Prostate gland (tissue), 2 donors: ENCODE results near the gene GPR183. TPM values are rescaled to one million over a fixed set of nuclear protein-coding genes. Genes with fewer than 3 reads are reported as not detected.

Experiments
- DNase-seq: peaks from one replicate; pipeline ENCODE4 v3.0.0-alpha.2; 2019; ENCODE audit warnings: low spot score
- H3K27ac ChIP-seq, 2 donors: fragments of 200-600 bp; sonication (generic); 2 replicates each; pipeline ENCODE4 v1.5.1; 2017 to 2019
- H3K27me3 ChIP-seq: fragments of 200-600 bp; sonication (generic); replicated peaks from 2 replicates; pipeline ENCODE4 v1.5.1; 2019; ENCODE audit not compliant: insufficient read depth
- H3K36me3 ChIP-seq, 2 donors: fragments of 200-600 bp; sonication (generic); 1 replicate in 1 of 2; 2 replicates in 1 of 2; pipeline versions ENCODE4 v1.5.1 to v1.8.1; 2017 to 2019
- H3K4me1 ChIP-seq: fragments of 200-600 bp; sonication (generic); replicated peaks from 2 replicates; pipeline ENCODE4 v1.5.1; 2019
- H3K4me3 ChIP-seq, 2 donors: fragments of 200-600 bp; sonication (generic); 2 replicates each; pipeline ENCODE4 v1.5.1; 2017 to 2019
- H3K9me3 ChIP-seq: fragments of 200-600 bp; sonication (generic); 2 replicates; pipeline ENCODE4 v1.5.1; 2017
- POLR2A ChIP-seq: fragments of 450-650 bp; IDR thresholded peaks from one replicate; pipeline ENCODE4 v1.6.1; 2016; ENCODE audit warnings: antibody characterized with exemption, mild to moderate bottlenecking
- POLR2AphosphoS5 ChIP-seq: sonication (generic); formaldehyde crosslinking; IDR thresholded peaks from one replicate; pipeline ENCODE4 v1.6.1; 2017; ENCODE audit warnings: antibody characterized with exemption
- WGBS: methylation state at CpG from one replicate; pipeline ENCODE4 v1.1.5; 2018; 5-methylcytosine and 5-hydroxymethylcytosine counted together
- intact Hi-C: fragments of 100-400 bp; cut with DNase I; formaldehyde crosslinking; loops from one replicate; pipeline ENCODE4 v1.14.2; 2022
- total RNA-seq, 2 donors: library from RNA; depleted of rRNA; stranded (reverse); fragments of >200 nt; gene quantifications; one replicate each; pipeline ENCODE4 v1.1.0, GENCODE V29; 2016
- TF ChIP-seq, protein P1 (sequence below), 4 experiments: fragments of 200-600 bp in 2 of 4; fragments of 450-650 bp in 2 of 4; sonication (generic) in 2 of 4; IDR thresholded peaks; 1 replicate in 3 of 4; 2 replicates in 1 of 4; pipeline ENCODE4 v1.5.1; 2016 to 2019; ENCODE audit warnings: antibody characterized with exemption in 4 of 4, mild to moderate bottlenecking in 2 of 4, moderate library complexity in 2 of 4

The GPR183 gene
- total RNA-seq, 2 donors from 2014 or later: 2.6 to 3.8 TPM

DNA sequence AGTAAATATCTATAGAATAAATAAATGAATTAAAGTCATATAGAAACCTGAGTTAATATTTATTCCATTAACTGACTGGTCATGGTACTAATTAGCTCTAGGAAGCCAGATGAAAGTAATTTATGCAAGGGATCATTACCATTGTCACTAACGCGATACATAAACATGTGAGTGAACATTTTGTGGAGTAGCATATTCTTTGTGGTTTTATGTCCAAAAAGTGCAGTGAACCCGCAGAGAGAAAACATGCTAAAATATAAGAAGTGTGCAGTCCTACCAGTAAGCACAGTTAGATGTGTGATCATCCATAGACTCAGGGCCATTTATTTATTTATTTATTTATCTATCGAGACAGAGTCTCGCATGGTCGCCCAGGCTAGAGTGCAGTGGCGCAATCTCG is 1.6 kb downstream of the GPR183 start:
- 90% methylated on average over 8 of the region's 8 CpGs for WGBS
- Histone ChIP-seq H3K27ac (peak overlapping the region in 1 of 2 donors; percentile 11), H3K4me3 (no peak overlapping the region), H3K36me3 (no peaks in the 10 kb centered on the region), H3K4me1 (no peaks in the 10 kb centered on the region), H3K9me3 (no peaks in the 10 kb centered on the region), H3K27me3 (no peaks in the 10 kb centered on the region)
- TF ChIP-seq POLR2AphosphoS5 (no peak), POLR2A (no peak)
- TF ChIP-seq, protein P1, sequence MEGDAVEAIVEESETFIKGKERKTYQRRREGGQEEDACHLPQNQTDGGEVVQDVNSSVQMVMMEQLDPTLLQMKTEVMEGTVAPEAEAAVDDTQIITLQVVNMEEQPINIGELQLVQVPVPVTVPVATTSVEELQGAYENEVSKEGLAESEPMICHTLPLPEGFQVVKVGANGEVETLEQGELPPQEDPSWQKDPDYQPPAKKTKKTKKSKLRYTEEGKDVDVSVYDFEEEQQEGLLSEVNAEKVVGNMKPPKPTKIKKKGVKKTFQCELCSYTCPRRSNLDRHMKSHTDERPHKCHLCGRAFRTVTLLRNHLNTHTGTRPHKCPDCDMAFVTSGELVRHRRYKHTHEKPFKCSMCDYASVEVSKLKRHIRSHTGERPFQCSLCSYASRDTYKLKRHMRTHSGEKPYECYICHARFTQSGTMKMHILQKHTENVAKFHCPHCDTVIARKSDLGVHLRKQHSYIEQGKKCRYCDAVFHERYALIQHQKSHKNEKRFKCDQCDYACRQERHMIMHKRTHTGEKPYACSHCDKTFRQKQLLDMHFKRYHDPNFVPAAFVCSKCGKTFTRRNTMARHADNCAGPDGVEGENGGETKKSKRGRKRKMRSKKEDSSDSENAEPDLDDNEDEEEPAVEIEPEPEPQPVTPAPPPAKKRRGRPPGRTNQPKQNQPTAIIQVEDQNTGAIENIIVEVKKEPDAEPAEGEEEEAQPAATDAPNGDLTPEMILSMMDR (IDR thresholded peaks at IDR 0.05): no peak
- intact Hi-C loops: no loop called here
- no peak for DNase-seq

GRCh38 chr13:99305158-99305557 is 2.0 kb downstream of the GPR183 start:
- H3K4me3 ChIP-seq: no peak overlapping the region
- DNase-seq: no peak
- H3K4me1 ChIP-seq: no peaks in the 10 kb centered on the region
- no peaks in the 10 kb centered on the region for H3K36me3 ChIP-seq
- peak overlapping the region in 1 of 2 donors; percentile 1 for H3K27ac ChIP-seq
- no peaks in the 10 kb centered on the region for H3K9me3 ChIP-seq
- WGBS: 69% methylated on average over 5 of the region's 5 CpGs
- H3K27me3 ChIP-seq: no peaks in the 10 kb centered on the region
- TF ChIP-seq, protein P1 (IDR thresholded peaks at IDR 0.05): no peak
- TF ChIP-seq POLR2A (no peak), POLR2AphosphoS5 (no peak)
- intact Hi-C loops: no loop called here

DNA sequence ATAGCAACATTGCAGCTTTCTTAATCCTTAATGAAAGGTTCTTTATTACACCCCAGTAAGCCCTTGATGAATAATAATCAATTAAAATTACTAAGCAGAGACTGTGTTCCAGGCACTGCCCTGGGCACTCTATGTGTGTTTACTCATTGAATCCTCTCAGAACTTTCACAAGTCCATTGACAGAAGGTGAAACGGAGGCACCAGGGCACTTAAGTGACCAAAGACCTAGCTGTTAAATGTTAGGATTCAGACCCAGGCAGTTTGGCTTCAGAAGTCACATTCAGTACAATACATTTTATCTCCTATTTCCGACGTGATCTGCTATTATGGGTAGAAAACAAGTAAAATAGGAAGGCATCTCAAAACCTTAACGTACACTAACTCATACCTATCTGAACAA is 2.7 kb downstream of the GPR183 start:
- H3K36me3 ChIP-seq: no peaks in the 10 kb centered on the region
- H3K4me3 ChIP-seq: no peak overlapping the region
- no peaks in the 10 kb centered on the region for H3K9me3 ChIP-seq
- 79% methylated on average over 4 of the region's 4 CpGs for WGBS
- TF ChIP-seq POLR2AphosphoS5: no peak
- no peak for TF ChIP-seq POLR2A
- TF ChIP-seq, protein P1 (IDR thresholded peaks at IDR 0.05): no peak
- intact Hi-C loops: no loop called here
- no peaks in the 10 kb centered on the region for H3K27me3 ChIP-seq
- H3K27ac ChIP-seq: no peak overlapping the region
- no peaks in the 10 kb centered on the region for H3K4me1 ChIP-seq
- DNase-seq: no peak

DNA sequence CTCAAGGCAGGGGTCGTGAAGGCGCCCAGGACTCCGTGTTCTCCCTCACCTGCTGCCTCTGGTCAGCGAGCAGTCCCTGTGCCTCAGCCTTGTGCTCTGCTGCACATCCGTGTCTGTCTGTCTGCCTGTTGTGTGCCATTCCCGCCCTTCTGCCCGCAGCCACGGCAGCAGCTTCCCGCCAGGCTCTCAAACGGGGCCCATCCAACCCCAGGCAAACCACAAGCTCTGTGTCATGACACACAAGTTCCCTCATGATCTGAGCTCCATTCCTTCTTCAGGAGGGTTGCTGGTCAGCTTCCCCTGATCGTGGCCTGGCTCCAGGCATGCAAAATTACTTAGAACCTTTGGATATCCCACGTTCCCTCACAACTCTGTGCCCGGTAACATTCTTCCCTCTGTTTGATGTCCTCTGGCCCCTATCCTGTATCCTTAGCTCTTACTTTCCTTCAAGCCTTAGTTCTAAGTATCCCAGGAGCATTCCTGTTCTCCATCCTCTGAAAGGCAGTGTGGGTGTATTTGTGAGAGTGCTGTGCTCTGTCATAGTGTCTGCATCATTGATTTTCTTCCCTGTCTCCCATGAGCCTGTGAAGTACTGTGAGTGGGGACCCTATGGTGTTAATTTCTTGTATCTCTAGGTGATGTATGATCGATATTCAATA is 3.2 kb downstream of the GPR183 start:
- no peaks in the 10 kb centered on the region for H3K36me3 ChIP-seq
- no peaks in the 10 kb centered on the region for H3K9me3 ChIP-seq
- no peak overlapping the region for H3K27ac ChIP-seq
- H3K4me1 ChIP-seq: no peaks in the 10 kb centered on the region
- H3K4me3 ChIP-seq: no peak overlapping the region
- intact Hi-C loops: no loop called here
- WGBS: 89% methylated on average over 14 of the region's 14 CpGs
- no peak for DNase-seq
- TF ChIP-seq, protein P1 (IDR thresholded peaks at IDR 0.05): no peak
- TF ChIP-seq POLR2AphosphoS5: no peak
- no peak for TF ChIP-seq POLR2A
- no peaks in the 10 kb centered on the region for H3K27me3 ChIP-seq
